Measurements from ENCODE around the gene BANK1. TPM values are rescaled to one million over a fixed set of nuclear protein-coding genes. Genes with fewer than 3 reads are reported as not detected.

BANK1 gene
- total and polyA plus RNA-seq, 2 of the 4 experiments (the other 2 are of a cell fraction): under 0.01 to 0.51 TPM

DNA sequence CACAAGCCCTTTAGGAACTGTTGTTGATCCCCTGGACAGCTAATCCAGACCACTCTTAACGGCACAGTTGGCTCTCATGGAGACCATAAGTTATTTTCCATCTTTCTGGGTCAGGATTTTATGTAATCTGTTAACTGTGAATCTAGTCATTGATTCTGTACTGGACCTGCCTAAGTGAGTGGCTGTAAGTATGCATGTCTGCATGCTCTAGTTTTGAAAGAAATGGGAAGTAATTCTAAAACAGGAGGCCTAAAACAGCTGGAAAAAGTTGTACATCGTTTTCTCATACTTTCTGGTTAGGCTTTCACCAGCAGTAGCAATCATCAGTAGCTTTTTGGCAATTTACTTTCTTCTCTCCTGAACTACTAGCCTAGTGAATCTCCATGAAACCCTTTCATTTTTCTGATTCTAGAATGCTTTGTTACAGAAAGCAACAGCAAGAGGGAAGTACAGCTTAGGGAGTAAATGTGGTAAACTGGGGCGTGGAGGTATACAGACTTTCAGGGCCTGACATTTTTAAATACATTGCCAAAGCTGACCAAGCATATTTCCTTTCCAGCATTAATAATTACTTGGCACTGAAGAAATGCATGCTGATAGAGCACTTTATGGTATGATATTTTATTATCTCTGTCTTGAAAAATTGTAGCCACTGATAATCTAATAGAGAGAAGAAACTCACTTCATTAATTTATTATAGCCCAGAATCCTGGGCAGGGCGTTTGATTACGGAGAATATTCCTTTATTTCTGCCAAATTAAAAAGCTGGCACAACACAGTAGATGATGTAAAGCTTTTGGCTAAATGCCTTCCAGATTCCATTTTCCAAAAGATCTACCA is 202.7 kb downstream of the BANK1 start:
- no peak for ATAC-seq (ENCODE audit: low read depth)
- dilution Hi-C loops (cut with HindIII; ENCODE audit: low sequenced_read_pairs, unreplicated experiment): no loop called here
- no TSS peak for BruUV-seq (replicated peaks)
- intact Hi-C loops (cut with micrococcal nuclease): no loop called here
- Histone ChIP-seq H4K20me1 (ENCODE audit: insufficient read depth, low read length) (no peaks in the 10 kb centered on the region), H3K9me1 (ENCODE audit: insufficient read depth, low read length) (no peaks in the 10 kb centered on the region), H3K18ac (ENCODE audit: low read depth, low read length) (no peak overlapping the region), H3K36me3 (ENCODE audit: control insufficient read depth, insufficient read depth, low read length) (no peaks in the 10 kb centered on the region), H3K9me3 (ENCODE audit: control insufficient read depth, insufficient read depth, low read length) (no peaks in the 10 kb centered on the region), H3K14ac (replicated peaks; ENCODE audit: low read depth, low read length) (no peak overlapping the region), H3K4me1 (ENCODE audit: control insufficient read depth, insufficient read depth, low read length) (no peaks in the 10 kb centered on the region), H3K23ac (ENCODE audit: low read depth, low read length) (no peak overlapping the region), H2AFZ (replicated peaks; ENCODE audit: low read length, poor library complexity) (no peak overlapping the region), H2BK15ac (ENCODE audit: low read depth, low read length) (no peak overlapping the region), H2AK5ac (ENCODE audit: low read depth, low read length) (no peak overlapping the region), H3K4me2 (ENCODE audit: low read depth, low read length) (no peak overlapping the region), H4K8ac (ENCODE audit: low read depth in 2 of 2, low read length in 2 of 2) (no peak overlapping the region), H2BK20ac (ENCODE audit: low read depth, low read length) (no peak overlapping the region), H4K5ac (ENCODE audit: low read depth, low read length) (no peak overlapping the region), H3K56ac (ENCODE audit: extremely low read depth, insufficient read depth, low read length) (no peak overlapping the region), H3K4me3 (ENCODE audit: insufficient read depth, low read depth, low read length) (no peak overlapping the region), H2AK9ac (replicated peaks; ENCODE audit: low read depth, low read length, poor library complexity) (no peak overlapping the region), H2BK5ac (ENCODE audit: low read depth, low read length, poor library complexity, severe bottlenecking) (no peak overlapping the region), H3K27ac (ENCODE audit: insufficient read depth, low read length) (no peak overlapping the region), H3K79me1 (ENCODE audit: low read depth in 1 of 2, low read length in 2 of 2) (no peaks in the 10 kb centered on the region), H4K91ac (ENCODE audit: insufficient read depth, low read depth, low read length) (no peak overlapping the region), H3K9ac (ENCODE audit: low read depth, low read length) (no peak overlapping the region), H3K27me3 (ENCODE audit: control insufficient read depth, insufficient read depth, low read length) (no peaks in the 10 kb centered on the region), H3K4ac (ENCODE audit: low read depth, low read length) (no peak overlapping the region), H2BK120ac (ENCODE audit: low read depth, low read length) (no peak overlapping the region)
- no peak for DNase-seq
- no CpG with 5 or more reads among the region's 5 CpGs for WGBS, 2 experiments (ENCODE audit: extremely low coverage in 2 of 2, insufficient read length in 1 of 2)
- POLR2A ChIA-PET (ENCODE audit: unreplicated experiment): interaction anchor here (0.6 kb wide), 1 partner anchor 32 kb away, joined by 3 read pairs; no protein-coding TSS in a partner anchor
- CTCF ChIA-PET: no interaction called here
- in situ Hi-C loops (cut with MboI; ENCODE audit: low sequenced_read_pairs): no loop called here
- TF ChIP-seq RCOR1 (IDR thresholded peaks at IDR 0.05; ENCODE audit: insufficient replicate concordance, low read length): no peak
- TF ChIP-seq BHLHE40 (IDR thresholded peaks at IDR 0.05; ENCODE audit: low read depth, low read length): no peak
- TF ChIP-seq CEBPB (IDR thresholded peaks at IDR 0.05; ENCODE audit: low read depth, low read length): no peak
- TF ChIP-seq, protein P1, sequence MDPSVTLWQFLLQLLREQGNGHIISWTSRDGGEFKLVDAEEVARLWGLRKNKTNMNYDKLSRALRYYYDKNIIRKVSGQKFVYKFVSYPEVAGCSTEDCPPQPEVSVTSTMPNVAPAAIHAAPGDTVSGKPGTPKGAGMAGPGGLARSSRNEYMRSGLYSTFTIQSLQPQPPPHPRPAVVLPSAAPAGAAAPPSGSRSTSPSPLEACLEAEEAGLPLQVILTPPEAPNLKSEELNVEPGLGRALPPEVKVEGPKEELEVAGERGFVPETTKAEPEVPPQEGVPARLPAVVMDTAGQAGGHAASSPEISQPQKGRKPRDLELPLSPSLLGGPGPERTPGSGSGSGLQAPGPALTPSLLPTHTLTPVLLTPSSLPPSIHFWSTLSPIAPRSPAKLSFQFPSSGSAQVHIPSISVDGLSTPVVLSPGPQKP (IDR thresholded peaks at IDR 0.05; ENCODE audit: borderline replicate concordance, low read depth, low read length): no peak
- no peak for TF ChIP-seq NFE2L2 (IDR thresholded peaks at IDR 0.05; ENCODE audit: low read depth, low read length)
- TF ChIP-seq RAD21 (IDR thresholded peaks at IDR 0.05; ENCODE audit: low read length): no peak
- no peak for TF ChIP-seq MXI1 (IDR thresholded peaks at IDR 0.05; ENCODE audit: borderline replicate concordance, low read depth, low read length)
- TF ChIP-seq MAFK (IDR thresholded peaks at IDR 0.05; ENCODE audit: low read depth, low read length): no peak
- TF ChIP-seq MAZ (IDR thresholded peaks at IDR 0.05; ENCODE audit: borderline replicate concordance, low read depth, low read length): no peak
- no peak for TF ChIP-seq CHD1 (IDR thresholded peaks at IDR 0.05; ENCODE audit: low read depth, low read length)
- TF ChIP-seq FOS (IDR thresholded peaks at IDR 0.05; ENCODE audit: low read depth, low read length): no peak
- TF ChIP-seq SMC3 (IDR thresholded peaks at IDR 0.05; ENCODE audit: low read depth, low read length): no peak
- no peak for TF ChIP-seq POLR2A (IDR thresholded peaks at IDR 0.05; ENCODE audit: low read depth, low read length)
- TF ChIP-seq, protein P2, sequence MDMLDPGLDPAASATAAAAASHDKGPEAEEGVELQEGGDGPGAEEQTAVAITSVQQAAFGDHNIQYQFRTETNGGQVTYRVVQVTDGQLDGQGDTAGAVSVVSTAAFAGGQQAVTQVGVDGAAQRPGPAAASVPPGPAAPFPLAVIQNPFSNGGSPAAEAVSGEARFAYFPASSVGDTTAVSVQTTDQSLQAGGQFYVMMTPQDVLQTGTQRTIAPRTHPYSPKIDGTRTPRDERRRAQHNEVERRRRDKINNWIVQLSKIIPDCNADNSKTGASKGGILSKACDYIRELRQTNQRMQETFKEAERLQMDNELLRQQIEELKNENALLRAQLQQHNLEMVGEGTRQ (IDR thresholded peaks at IDR 0.05; ENCODE audit: low read depth, low read length): no peak
- no peak for TF ChIP-seq RFX5 (IDR thresholded peaks at IDR 0.05; ENCODE audit: low read depth, low read length)
